Right lobe of liver (tissue), 6 donors: ENCODE results near the gene ENTPD3. TPM values are rescaled to one million over a fixed set of nuclear protein-coding genes. Genes with fewer than 3 reads are reported as not detected.
A peak's percentile ranks its signal among the peaks of the same experiment; 100 is the strongest.

Source experiments
- ATAC-seq, 4 donors: fragments of 200-7000 bp; cut with Tn5 transposase; one replicate each; pipeline ENCODE4 v1.9.1; 2020; ENCODE audit warnings: mild to moderate bottlenecking in 4 of 4, moderate library complexity in 4 of 4
- DNase-seq, 3 donors: peaks; one replicate each; pipeline ENCODE4 v3.0.0-alpha.2; 2020
- H3K27ac ChIP-seq, 3 donors: fragments of 200-600 bp; one replicate each; pipeline ENCODE4 v1.8.0; 2022
- H3K27me3 ChIP-seq, 2 donors: fragments of 200-600 bp; one replicate each; pipeline ENCODE4 v1.8.0; 2022
- H3K36me3 ChIP-seq, 4 donors: fragments of 200-600 bp; sonication (generic) in 1 of 4; one replicate each; pipeline versions ENCODE4 v1.5.1 to v1.8.0; 2017 to 2022; ENCODE audit warnings: control low read depth in 1 of 4
- H3K4me1 ChIP-seq, 4 donors: fragments of 200-600 bp; sonication (generic) in 1 of 4; one replicate each; pipeline versions ENCODE4 v1.5.1 to v1.8.0; 2017 to 2022; ENCODE audit warnings: control low read depth in 1 of 4
- H3K4me3 ChIP-seq, 3 donors: fragments of 200-600 bp; one replicate each; pipeline ENCODE4 v1.8.0; 2022
- H3K9me3 ChIP-seq, 4 donors: fragments of 200-600 bp; sonication (generic) in 1 of 4; one replicate each; pipeline versions ENCODE4 v1.5.1 to v1.8.0; 2017 to 2022; ENCODE audit warnings: control low read depth in 1 of 4
- POLR2A ChIP-seq: fragments of 450-650 bp; IDR thresholded peaks from one replicate; pipeline ENCODE4 v1.6.1; 2017; ENCODE audit warnings: antibody characterized with exemption, mild to moderate bottlenecking
- WGBS: methylation state at CpG from one replicate; pipeline ENCODE4 v1.1.6; 2018; ENCODE audit warnings: low coverage, low lambda C conversion rate; ENCODE audit not compliant: insufficient coverage; ENCODE audit errors: missing lambda C conversion rate; 5-methylcytosine and 5-hydroxymethylcytosine counted together
- intact Hi-C, 2 donors: fragments of 100-400 bp; cut with DNase I; formaldehyde crosslinking; loops; one replicate each; pipeline versions ENCODE4 v1.11.2 to v1.14.1; 2022
- total RNA-seq, 6 experiments: library from RNA; depleted of rRNA in 2 of 6; stranded (reverse); fragments of >200 nt in 2 of 6; fragmentation: NEBNext Ultra II Directional in 3 of 6; extraction: Animal tissue kit (Norgen Biotek cat#: 25700) in 3 of 6; gene quantifications; one replicate each; pipeline versions ENCODE4 v1.1.0 to v1.2.4, GENCODE V29; 2016 to 2023
- TF ChIP-seq, protein P1 (sequence below), 4 donors: fragments of 200-600 bp in 3 of 4; fragments of 450-650 bp in 1 of 4; IDR thresholded peaks; one replicate each; pipeline versions ENCODE4 v1.5.1 to v1.8.0; 2016 to 2022; ENCODE audit warnings: antibody characterized with exemption in 4 of 4, mild to moderate bottlenecking in 2 of 4
- donor health status: DM: no; HTN: yes; CAD: no.
- donor health status: DM: no; HTN: no; CAD: no.
- donor health status: DM: no; HTN: no; CAD: no.
- donor health status: DM: no; HTN: yes; CAD: no.
- donor health status: DM: no; HTN: yes; CAD: no.

ENTPD3 gene
- total RNA-seq, 6 experiments from 2014 or later, result not detected

DNA sequence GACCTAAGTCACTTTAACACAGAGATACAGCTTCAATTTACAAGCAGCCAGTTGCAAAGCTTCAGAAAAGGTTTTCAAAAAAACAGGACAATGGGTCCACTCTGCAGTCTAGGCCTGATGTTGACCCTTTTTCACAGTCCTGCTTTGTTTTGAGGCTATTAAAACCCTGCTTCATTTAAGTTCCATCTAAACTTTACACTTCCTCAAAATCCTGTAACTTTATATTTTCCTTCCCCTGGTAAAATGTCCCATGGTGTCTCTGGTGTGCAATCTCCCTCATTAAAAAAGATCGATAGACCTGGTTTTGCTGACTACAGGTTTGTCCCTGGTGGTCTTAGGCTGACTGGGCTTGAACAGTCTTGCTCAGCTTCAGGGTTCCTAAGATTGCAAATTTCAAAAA lies 65.1 kb downstream of the ENTPD3 start:
- H3K9me3 ChIP-seq, result no peaks in the 10 kb centered on the region
- 74% methylated on average over 1 of the region's 1 CpG for WGBS
- ATAC-seq, result no peak
- H3K36me3 ChIP-seq, result no peaks in the 10 kb centered on the region
- H3K4me3 ChIP-seq, result peak overlapping the region in 2 of 3 donors; percentile 68 to 73
- peak overlapping the region in 1 of 3 donors; percentile 96 for H3K27ac ChIP-seq
- no peaks in the 10 kb centered on the region for H3K27me3 ChIP-seq
- no peak for DNase-seq
- intact Hi-C loops, result no loop called here
- H3K4me1 ChIP-seq, result peaks cover 0 to 19% (median 6%) of the 10 kb centered on the region in 4 donors
- TF ChIP-seq POLR2A, result no peak
- TF ChIP-seq, protein P1, sequence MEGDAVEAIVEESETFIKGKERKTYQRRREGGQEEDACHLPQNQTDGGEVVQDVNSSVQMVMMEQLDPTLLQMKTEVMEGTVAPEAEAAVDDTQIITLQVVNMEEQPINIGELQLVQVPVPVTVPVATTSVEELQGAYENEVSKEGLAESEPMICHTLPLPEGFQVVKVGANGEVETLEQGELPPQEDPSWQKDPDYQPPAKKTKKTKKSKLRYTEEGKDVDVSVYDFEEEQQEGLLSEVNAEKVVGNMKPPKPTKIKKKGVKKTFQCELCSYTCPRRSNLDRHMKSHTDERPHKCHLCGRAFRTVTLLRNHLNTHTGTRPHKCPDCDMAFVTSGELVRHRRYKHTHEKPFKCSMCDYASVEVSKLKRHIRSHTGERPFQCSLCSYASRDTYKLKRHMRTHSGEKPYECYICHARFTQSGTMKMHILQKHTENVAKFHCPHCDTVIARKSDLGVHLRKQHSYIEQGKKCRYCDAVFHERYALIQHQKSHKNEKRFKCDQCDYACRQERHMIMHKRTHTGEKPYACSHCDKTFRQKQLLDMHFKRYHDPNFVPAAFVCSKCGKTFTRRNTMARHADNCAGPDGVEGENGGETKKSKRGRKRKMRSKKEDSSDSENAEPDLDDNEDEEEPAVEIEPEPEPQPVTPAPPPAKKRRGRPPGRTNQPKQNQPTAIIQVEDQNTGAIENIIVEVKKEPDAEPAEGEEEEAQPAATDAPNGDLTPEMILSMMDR (IDR thresholded peaks at IDR 0.05), result no peak

DNA sequence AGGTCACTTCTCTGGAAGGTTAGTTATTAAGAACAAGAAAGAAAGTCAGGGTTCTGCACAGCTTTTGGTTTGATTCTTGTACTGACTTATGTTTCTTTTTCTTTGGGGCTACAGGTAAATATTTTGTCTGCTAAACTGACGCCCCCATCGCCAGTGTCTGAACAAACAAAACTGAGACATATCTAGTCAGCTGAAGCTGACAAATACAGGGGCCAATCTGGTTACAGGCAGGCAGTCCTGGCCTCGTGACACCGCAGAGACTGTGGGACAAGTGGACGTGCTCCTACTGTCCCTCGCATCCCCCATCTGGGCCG lies 65.5 kb downstream of the ENTPD3 start:
- TF ChIP-seq, protein P1 (IDR thresholded peaks at IDR 0.05), result no peak
- TF ChIP-seq POLR2A, result no peak
- Histone ChIP-seq H3K4me3 (peak overlapping the region; percentile 64 to 73 (median 68)), H3K27ac (peak overlapping the region; percentile 92 to 97 (median 96)), H3K36me3 (no peaks in the 10 kb centered on the region), H3K4me1 (peaks cover 0 to 19% (median 6%) of the 10 kb centered on the region in 4 donors), H3K9me3 (no peaks in the 10 kb centered on the region), H3K27me3 (no peaks in the 10 kb centered on the region)
- intact Hi-C loops, result no loop called here
- DNase-seq (no peak), ATAC-seq (peak in 1 of 4 donors; percentile 42)
- WGBS, result 0% methylated on average over 2 of the region's 7 CpGs

DNA sequence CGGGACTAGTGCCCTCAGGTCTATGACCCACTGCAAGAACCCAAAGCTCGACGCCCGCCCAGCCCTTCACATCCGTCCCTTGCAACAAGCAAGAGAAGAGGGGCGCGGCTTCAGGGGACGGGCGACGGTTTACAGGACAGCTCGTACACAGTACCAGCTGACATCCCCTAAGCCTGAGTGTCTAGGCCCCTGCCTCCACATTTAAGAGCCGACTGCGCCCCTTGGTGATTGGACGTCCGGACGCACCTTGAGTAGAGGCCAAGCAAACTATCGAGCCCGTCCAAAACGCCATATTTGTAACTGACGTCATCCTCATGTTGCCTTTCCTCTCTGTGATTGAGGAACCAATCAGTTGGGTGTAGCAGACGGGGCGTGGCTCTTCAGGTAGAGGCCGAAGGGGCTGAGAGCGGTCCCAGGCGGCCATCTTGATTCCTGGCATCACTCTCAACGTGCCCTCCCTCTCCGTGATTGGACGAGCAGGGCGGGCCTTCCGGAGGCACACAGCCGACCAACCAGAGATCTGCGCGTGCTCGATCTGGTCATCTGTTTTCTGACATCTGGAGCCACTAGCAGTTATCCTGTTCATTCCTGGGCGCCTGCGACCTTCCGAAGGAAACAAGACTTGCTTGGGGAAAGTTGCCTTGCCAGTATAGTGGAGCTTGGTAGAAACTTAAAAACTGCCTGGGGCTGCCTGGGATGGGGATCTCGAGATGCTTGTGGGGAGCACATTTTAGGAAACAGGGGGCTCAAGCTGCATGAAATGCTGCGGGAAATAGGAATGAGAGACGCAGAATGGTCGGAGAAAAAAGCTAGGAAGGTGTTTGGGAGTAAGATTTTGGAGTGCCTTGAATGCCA lies 66.1 kb downstream of the ENTPD3 start:
- peak; percentile 94 to 98 (median 95) for ATAC-seq
- H3K27me3 ChIP-seq, result no peaks in the 10 kb centered on the region
- peak; percentile 86 for TF ChIP-seq POLR2A
- TF ChIP-seq, protein P1 (IDR thresholded peaks at IDR 0.05), result no peak
- peak overlapping the region; percentile 92 to 97 (median 96) for H3K27ac ChIP-seq
- peaks cover 0 to 21% (median 8%) of the 10 kb centered on the region in 4 donors for H3K4me1 ChIP-seq
- peaks cover 0 to under 1% (median 0%) of the 10 kb centered on the region in 4 donors for H3K36me3 ChIP-seq
- WGBS, result under 1% methylated on average over 11 of the region's 41 CpGs
- intact Hi-C loops, result no loop called here
- H3K9me3 ChIP-seq, result no peaks in the 10 kb centered on the region
- DNase-seq, result peak; percentile 99
- peak overlapping the region; percentile 64 to 73 (median 68) for H3K4me3 ChIP-seq

DNA sequence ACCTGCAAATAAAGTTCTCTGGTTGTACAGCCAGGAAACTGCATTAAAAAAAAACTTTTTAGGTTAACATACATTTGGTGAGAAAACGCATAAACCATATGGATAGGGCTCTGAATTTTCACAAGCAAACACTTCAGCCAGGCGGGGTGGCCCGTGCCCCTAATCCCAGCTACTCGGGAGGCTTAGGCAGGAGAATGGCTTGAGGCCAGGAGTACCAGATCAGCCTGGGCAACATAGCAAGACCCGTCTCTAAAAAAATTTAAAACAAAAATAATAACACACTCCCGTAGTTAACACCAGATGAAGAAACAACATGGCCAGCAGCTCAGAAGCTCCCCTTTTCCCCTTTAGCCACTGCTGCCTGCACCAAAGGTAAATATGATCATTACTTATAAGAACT lies 66.9 kb downstream of the ENTPD3 start:
- Histone ChIP-seq H3K4me3 (peak overlapping the region in 2 of 3 donors; percentile 68 to 73), H3K27ac (peak overlapping the region; percentile 75 to 96 (median 80)), H3K9me3 (no peaks in the 10 kb centered on the region), H3K36me3 (peaks cover 0 to 9% (median 5%) of the 10 kb centered on the region in 4 donors), H3K27me3 (no peaks in the 10 kb centered on the region), H3K4me1 (peaks cover 0 to 30% (median 12%) of the 10 kb centered on the region in 4 donors)
- no peak for ATAC-seq
- intact Hi-C loops, result no loop called here
- DNase-seq, result no peak
- 35% methylated on average over 6 of the region's 6 CpGs for WGBS
- no peak for TF ChIP-seq POLR2A
- TF ChIP-seq, protein P1 (IDR thresholded peaks at IDR 0.05), result no peak
